ENCODE measurements around the gene MAP9.
A peak's percentile ranks its signal among the peaks of the same experiment; 100 is the strongest.
"Not testable (repeated sequence)": the region's sequence is repeated elsewhere in the genome, so short reads cannot be mapped to it uniquely, and the experiment has no call there.

The MAP9 gene

DNA sequence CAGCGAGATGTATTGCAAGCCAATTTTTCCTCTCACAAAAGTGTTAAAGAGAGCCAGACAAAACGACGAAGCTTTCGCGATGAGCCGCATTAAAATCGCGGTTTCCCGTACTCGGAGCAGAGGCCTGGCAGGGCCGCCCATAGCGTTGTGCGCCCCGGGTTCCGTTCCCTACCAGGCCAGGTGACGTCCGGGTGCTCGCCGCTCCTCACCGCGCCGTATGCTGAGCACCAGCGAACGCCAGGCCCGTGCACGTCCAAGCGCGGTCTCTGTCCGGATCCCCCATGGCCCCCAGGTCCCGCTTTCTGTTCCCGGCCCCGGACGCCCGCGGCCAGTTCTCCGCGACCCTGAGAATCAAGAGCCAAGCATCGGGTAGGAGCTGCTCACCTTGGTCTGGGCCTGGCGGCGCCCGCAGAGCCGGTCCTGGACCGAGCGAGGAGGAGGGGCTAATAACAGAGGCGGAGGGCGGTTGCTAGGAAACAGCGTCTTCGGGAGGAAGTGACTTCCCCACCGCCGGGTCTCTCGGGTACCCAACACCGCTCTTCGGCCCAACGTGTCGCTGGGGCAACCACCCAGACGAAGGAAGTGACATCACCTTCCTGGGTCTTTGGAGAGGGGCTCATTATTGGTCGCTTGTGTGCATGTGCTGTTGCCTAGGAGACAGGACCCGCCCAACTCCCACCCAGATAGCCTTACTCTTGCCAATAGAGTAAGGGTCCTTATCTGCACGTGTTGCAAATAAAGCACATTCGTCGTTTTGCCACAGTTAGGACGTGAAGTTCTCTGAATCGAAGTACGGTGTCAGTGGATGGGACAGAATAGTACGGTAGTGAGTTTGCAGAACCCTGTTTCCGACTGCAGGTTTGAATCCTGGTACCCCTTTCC lies at the start of gene MAP9:
MAP9 (minus strand) TSS at position 579 of the 882 bp plus-strand sequence. CDS start 1,115 bp downstream, outside the sequence.
- DNase-seq = peak; percentile 95

DNA sequence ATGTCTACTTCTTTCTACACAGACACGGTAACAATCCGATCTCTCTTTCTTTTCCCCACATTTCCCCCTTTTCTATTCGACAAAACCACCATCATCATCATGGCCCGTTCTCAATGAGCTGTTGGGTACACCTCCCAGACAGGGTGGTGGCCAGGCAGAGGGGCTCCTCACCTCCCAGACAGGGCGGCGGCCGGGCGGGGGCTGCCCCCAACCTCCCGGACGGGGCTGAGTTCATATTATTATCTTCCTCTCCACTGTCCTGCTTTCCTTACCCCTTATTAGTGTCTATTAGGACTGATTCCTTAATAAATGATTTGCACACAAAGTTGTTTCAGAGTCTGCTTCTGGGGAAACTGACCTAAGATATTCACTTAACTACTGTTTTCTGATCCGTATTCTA lies 48.0 kb upstream of the MAP9 start:
- not testable (repeated sequence) for DNase-seq

DNA sequence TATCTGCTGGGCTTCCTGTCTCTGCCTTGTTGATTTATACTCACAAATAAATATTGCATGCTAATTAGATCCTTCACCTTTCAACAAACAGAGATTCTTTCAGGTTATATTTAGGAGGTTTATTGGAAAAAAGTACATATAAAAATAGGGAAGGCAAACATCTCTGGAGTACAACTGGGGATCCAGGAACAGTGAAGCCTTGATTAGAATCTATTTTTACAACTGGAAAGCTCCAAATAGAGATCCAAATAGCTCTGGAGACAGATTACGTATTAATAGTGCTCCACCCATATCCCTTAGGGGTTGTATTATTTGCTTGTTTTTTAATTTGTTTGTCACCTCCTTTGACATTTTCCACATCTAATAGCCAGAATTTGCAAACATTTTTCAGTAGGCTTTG lies 46.9 kb upstream of the MAP9 start:
- DNase-seq = no peak

DNA sequence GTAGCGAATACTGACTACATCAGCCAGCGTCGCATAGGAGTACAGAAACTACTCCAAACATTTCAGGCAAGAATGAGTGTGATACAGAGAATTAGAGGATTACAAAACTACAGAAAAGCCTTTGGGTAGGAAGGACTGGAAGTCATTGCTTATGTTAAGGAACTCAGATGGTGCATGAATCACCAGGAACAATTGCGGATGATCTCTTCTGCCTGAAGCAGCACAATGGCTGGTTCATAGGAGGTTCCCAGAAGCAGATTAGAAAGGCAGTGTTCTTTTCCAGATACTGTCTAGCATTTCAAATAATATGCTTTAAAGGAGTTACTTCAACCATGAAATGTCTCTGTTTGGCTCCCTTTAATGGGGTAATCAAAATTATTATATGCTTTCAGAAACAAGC lies 42.5 kb upstream of the MAP9 start:
- no peak for DNase-seq

DNA sequence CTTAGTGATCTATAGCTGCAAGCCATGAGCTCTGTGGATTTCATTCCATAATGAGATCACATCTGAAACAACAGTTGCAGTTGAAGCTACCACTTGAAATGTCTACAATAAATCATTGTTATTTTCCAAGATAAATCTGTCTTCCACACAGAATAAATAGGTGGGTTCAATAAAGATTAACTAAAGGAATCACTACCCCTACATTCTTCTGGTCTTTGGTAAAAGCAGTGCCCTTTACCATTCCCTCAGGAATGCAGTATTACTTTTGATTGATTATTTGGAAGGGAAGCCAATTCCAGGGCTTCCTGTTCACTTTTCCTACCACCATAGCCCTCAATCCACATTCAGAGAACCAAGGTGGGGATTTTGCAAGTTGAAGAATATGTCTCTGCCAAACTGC lies 38.9 kb upstream of the MAP9 start:
- no peak for DNase-seq

DNA sequence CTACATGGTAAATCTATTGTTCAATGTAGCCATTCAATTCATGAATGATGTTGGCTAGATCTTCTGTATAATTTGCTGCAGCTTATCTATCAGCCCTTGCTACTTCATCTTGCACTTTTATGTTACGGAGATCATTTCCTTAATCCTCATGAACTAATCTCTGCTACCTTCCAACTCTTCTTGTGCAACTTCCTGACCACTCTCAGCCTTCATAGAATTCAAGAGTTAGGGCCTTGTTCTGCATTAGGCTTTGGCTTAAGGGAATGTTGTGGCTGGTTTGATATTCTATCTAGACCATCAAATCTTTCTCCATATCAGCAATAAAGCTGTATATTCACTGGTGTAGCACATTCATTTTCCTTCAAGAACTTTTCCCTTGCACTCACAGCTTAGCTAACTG lies 36.7 kb upstream of the MAP9 start:
- no peak for DNase-seq

DNA sequence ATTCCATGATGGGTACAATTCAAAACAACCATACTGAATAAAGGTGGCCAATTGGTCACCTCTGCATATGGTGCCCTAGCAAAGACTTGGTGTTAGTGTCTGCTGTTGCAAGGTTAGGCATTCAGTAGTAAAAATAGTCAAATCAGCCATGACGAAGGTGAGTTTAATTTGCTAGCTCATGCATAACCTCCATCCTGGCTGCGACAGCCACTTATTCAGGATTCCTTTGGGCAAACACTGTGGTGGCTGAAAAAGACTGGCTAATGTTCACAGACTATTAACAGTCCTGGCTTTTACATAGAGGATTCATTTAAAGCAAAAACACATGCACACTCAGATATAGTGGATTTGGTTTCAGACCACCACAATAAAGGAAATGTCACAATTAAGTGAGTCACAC lies 34.8 kb upstream of the MAP9 start:
- no peak for DNase-seq

DNA sequence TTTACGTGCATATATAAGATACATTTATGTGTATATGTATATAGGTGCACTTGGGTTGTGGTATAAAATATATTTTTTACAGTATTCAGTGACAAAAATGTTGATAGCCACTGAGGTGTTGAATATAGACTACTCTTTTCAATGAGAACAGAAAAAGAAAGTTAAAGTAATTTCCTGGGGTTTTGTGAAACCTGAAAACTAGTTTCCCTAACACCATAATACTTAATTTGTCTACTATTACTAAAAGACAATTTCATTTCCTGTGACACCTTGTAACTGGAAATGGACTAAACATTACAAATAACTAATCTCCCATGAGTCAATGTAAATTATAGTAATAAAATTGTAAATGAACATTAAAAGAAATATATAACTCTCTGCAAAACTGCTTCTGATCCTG lies 32.0 kb upstream of the MAP9 start:
- no peak for DNase-seq

DNA sequence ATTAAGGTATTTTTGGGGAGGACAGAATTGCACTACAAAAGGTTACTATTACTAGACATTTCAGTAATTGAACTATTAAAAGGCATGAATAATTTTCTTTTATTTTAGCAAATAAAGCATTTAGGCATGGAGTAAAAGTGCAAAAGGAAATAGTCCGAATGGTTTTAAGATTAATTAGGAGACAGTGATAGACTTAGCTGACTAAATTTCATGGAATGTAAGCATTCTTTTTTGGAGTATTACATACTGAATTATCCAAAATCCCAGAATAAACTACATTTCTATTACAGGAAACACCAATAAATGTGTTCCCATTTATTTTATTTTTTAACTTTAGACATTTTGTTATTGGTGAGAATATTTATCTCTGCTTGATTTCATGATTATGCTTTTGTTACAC lies 30.7 kb upstream of the MAP9 start:
- no peak for DNase-seq

DNA sequence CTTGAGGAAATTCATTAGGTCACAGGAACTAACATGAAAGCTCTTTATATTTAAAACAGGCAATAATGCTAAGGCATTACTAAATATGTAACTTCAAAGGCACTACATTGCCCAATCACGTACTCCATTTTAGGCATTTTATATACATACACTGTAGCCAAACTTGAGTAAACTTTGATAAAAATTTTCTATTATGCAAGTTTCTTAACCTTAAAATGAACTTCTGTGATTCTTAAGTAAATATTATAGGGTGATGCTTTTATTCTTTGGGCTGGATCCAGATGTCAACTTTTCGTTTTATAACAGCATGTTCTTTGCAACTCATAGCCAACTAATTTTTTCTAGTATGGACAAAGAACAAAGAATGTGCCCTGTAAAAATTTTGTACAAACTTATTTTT lies 28.3 kb upstream of the MAP9 start:
- DNase-seq = no peak

DNA sequence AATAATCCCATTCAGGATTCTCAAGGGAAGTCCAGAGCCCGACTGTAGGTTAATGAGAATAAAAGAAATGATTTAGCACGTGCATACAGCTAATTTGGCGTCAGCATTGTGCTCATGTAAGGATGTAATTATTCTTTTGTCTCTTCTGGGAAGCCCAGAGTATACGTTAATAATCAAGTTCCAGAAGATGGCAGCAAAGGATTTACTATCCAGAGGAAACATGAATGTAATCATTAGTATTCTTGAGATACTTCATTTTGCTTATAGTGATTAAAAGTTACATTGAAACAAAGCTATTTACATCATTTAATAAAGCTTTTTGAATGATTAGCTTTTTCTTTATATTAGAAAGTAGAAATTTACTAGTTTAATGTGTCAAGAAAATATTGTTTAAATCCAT lies 27.1 kb upstream of the MAP9 start:
- DNase-seq = no peak

DNA sequence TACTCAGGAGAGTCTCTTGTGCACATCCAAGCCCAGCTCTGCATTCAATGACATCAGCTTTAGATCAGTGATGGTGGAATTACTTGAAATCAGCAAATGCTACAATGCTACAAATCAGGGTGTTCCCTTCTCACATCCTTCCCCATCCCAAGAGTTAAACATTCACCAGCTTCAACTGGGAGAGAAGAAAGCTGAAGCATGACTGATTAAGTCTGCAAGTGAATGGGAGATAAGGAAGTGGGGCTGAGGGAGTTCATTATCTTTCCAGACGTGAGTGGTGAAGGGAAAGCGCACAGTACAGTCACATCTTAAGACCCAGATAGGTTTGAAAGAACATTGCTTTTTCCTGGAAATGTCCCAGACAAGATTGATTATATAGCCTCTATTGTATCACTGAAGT lies 26.2 kb upstream of the MAP9 start:
- no peak for DNase-seq

DNA sequence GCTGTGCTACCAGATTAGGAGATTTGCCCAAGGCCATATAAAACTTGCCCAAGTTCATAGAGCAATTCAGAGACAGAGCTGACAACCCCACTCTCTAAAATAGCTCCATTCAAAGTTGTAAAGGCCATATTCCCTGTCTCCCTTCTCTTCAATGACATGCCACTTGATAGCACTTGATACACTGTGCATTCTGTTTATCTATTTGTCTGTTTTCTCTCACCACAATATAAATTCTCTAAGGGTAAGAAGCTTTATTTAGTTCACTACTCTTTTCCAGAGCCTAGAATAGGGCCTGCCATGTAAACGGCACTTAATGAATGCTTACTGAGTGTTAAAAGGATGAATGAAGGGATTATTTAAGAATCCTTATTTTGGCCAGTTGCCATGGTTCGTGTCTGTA lies 24.1 kb upstream of the MAP9 start:
- no peak for DNase-seq

DNA sequence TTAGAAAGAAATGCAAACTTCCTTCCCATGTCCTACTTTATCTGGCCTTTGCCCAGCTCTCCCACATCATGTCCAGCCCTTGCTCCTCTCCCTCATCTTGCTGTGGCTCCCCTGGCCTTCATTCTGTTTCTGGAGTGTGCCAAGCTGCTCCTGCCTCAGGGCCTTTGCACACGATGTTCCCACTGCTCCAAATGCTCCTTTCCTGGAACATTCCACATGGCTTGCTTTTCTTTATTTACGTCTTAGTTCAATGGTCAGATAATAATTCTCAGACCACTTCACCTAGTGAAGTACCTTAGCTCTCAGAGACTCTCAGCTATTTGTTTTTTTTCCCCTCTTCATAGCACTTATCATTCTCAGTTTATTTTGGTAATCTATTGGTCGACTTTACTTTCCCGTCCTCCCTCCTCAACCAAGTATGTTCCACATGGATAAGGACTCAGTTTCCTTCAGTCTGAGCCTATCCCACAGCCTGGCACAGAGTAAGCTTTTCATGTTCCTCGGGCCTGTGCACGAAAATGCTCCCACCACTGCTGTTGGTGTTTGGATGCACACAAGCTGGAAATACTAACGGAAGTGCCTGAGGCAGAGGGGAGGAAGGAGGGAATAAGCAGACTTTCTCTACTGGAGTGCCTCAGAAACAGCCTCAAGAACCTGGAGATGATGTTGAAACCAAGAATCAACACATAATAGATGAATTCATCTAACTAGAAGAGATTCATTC lies 23.4 kb upstream of the MAP9 start:
- no peak for DNase-seq

DNA sequence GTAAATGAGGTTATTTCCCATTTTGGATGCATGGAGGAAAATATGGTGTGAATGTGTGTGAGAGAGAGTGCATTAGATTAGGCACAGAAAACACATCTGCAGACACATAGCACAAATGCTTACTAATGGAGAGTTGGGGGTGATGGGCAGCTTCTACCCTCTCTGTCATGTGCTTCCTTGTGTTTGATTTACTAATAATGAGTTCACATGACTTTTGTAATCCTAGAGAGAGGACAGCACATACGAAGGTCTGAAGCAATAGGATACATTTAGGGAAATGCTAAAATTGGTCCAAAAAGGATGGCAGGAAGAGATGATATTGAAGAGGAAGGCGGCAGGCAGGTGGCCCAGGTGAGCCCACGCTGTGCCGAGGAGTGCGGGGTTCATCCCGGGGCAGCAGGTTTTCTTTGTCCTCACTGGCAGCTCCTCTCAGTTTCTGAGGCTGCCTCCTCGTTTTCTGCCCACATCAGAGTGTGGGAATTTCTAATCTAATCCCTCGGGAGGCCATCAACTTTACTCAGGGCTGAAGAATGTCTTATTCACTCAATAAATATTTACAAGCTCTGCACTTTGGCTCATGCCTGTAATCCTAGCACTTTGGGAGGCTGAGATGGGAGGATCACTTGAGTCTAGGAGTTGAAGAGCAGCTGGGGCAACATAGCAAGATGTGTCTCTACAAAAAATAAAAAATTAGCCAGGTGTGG lies 15.9 kb upstream of the MAP9 start:
- DNase-seq = no peak

DNA sequence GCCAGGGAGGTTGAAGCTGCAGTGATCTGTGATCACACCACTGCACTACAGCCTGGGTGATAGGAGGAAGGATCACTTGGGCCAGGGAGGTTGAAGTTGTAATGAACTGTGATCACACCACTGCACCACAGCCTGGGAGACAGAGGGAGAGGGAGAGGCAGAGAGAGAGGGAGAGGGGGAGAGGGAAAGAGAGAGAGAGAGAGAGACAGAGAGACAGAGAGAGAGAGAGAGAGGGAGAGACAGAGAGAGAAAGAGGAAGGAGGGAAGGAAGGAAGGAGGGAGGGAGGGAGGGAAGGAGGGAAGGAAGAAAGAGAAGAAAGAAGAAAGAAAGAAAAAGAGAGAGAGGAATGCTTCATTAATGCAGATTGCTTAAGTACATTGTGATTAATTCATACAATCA lies 15.2 kb upstream of the MAP9 start:
- DNase-seq = no peak

DNA sequence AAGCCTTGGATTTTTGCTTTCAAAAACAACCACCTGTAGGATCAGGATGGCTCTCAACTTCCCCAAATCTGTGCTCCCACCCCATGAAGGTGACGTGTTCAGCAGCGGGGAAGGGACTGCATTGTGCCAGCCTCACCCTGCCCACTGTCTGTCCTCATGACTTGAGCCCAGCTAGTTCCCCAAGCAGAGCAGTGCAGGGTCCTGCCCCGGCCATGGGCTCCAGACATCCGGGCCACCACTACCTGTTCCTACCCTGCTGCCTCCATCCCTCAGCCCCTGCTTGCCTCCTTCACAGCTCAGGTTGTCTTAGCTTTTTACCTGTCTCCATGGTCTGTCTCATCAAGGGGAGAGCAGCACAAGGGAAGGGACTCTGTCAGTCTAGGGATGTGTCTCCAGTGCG lies 11.4 kb upstream of the MAP9 start:
- DNase-seq = no peak

DNA sequence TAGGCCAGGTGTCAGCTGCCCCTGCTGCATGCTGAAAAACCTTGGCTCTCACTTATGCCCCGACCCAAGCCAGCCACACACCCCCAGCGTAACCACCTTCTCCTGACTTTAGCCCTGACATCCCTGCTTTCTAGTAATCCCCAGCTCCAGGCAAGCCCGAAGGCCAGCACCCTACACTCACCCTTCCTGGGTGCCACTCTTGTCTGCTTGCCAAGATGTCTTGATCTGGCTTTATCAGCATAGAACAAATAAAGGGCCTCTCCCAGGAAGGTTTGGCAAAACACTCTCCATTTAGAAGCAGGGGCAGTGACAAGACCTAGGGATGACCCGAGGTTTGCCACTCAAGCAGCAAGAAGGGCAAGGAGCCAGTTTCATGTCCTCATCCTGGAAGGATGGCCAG lies 6.8 kb upstream of the MAP9 start:
- no peak for DNase-seq

DNA sequence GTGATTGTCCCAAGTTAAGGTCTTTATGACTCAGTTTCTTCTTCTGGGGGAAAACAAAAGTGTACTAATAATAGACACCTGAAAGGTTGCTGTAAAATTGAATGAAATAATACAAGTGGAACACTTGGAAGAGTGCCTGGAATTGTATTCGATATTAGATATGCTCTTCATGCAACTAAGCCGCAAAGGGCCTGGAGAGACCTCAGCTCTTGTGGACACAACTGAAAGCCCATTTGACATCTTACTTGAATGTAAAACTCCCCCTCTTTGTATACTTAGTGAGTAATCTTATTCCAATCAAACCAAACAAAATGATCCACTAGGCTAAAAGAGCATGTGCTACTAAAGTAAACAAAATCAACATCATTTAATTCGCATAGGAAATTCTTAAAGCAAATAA lies 511 bp upstream of the MAP9 start:
- DNase-seq = no peak

DNA sequence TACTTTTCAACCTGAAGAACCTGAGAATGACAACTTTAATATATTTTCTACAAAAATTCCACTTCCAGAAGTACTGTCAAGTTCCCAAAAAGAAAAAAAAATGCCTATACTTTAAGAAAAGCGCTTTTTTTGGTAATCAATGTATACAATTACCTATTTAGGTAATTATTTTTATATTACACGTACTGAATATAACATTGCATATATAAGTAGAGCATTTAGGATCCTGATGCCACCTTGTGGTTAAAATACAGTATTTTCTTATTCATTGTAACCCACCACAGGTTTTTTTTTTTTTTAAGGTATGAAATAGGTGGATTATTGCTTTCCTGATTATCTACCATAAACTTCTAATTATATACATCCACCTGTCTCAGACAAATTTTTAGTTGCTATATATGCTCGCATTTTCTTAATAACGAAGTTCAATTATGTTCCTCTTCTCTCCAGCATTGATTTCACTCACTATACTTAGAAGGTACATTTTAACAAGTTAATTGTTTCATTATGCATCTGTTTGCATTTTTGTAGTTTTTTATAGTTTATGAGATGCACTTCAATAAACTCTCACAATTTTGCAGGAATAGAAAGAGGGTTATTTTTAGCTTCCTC lies 5.2 kb downstream of the MAP9 start:
- peak; percentile 46 for DNase-seq

DNA sequence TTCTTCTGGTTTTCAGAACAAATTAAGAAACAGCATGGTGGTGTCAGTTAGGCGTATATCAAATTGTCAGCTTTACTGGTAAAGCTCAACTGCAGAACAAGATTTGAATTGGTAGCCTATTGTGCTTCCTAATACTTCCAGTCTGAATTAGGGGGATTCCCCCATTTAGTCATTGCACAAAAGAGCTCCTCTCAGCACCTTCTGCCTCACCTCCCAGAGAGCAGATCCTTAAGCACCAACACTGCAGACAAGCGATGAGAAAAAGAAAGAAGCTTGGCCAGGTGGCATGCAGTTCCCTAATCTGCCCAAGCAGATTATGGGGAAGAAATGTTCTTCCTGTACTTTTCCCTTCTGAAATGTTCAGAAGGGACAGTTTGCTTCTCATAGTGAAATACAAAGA lies 9.2 kb downstream of the MAP9 start:
- DNase-seq = no peak

DNA sequence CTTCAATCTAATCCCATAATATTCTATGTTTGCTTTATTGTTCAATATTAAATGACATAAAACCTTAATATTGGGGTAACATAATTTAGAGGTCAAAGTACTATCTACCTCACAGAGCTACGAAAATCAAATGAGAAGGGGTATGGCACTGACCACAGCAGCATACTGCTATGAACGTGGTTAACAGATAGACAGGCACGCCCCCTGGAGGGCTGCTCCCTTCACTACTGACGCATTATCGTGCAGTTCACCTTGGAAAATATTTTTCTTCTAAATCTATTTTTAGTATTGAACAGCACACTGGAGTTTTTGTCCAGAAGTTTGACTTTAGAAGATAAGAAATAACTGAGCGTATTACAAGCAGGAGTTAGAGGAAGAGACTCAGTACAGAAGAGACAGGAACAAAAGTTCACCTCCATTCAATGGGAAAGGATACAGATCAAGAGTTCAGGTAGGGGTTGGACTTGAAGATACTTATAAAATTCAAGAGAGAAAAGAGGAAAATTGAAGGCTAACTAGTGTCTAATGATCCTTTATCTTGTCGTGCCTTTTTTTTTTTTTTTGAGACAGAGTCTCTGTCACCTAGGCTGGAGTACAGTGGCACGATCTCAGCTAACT lies 22.7 kb downstream of the MAP9 start:
- DNase-seq = peak; percentile 27

DNA sequence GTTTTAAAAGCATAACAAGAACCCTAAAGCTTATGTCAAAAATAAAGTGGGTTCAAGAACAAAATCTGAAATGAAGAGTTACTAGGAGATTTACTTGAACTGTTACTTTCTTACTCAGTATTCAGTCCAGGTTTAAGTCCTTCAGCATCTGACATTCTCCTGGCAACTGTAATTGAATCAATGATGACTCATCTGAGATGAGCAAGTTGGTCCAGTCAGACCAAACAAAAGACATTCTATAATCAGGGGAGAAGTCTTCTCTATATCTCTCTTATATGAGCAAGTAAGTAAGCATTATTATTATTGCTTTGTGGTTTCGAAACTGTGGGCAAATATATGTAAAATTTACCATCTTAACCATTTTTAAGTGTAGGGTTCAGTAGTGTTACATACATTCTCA lies 34.6 kb downstream of the MAP9 start:
- DNase-seq = no peak

Data from CD4-positive, alpha-beta T cell treated with Interleukin-12 subunit alpha and Interleukin-12 subunit beta, for 1 hour (primary cell).